Left lobe of liver (tissue), 2 donors: ENCODE measurements around the gene MAML3. TPM values are rescaled to one million over a fixed set of nuclear protein-coding genes. Genes with fewer than 3 reads are reported as not detected.

Source experiments
- ATAC-seq: fragments of 200-7000 bp; cut with Tn5 transposase; one replicate; pipeline ENCODE4 v1.9.1; 2020; ENCODE audit warnings: mild to moderate bottlenecking, moderate library complexity
- DNase-seq: peaks from one replicate; pipeline ENCODE4 v3.0.0-alpha.2; 2020; ENCODE audit warnings: low spot score
- total RNA-seq: library from RNA; stranded (reverse); gene quantifications from one replicate; pipeline ENCODE4 v1.2.1, GENCODE V29; 2021
- donor health status: DM: no; HTN: no; CAD: no; lungs with moderate emphysema.
- donor health status: DM: no; HTN: yes; CAD: no.

Gene MAML3
- total RNA-seq, 1 donor from 2014 or later: 8.4 TPM

- no peak for ATAC-seq
These were observed 328.4 kb downstream of the MAML3 start for GRCh38 chr4:139825523-139826014.

GRCh38 chr4:139824882-139825522, 329.0 kb downstream of the MAML3 start:
- DNase-seq (no peak), ATAC-seq (peak; percentile 27)

More at GRCh38 chr4:139825523-139826014, 328.4 kb downstream of the MAML3 start:
- no peak for DNase-seq

- DNase-seq (no peak), ATAC-seq (peak; percentile 67)
These were observed 330.2 kb downstream of the MAML3 start for GRCh38 chr4:139823746-139824145.

- DNase-seq (no peak), ATAC-seq (no peak)
These were observed 330.6 kb downstream of the MAML3 start for GRCh38 chr4:139823345-139823744.

GRCh38 chr4:139822391-139822790, 331.6 kb downstream of the MAML3 start:
- DNase-seq (no peak), ATAC-seq (no peak)

GRCh38 chr4:139819082-139819481, 334.9 kb downstream of the MAML3 start:
- DNase-seq (no peak), ATAC-seq (no peak)

GRCh38 chr4:139817657-139818452, 336.1 kb downstream of the MAML3 start:
- DNase-seq (no peak), ATAC-seq (no peak)

GRCh38 chr4:139816856-139817255, 337.1 kb downstream of the MAML3 start:
- no peak for DNase-seq
- no peak for ATAC-seq

GRCh38 chr4:139815778-139816601, 338.0 kb downstream of the MAML3 start:
- no peak for DNase-seq
- ATAC-seq: no peak

- peak; percentile 78 for DNase-seq
- peak; percentile 89 for ATAC-seq
These were observed 339.5 kb downstream of the MAML3 start for GRCh38 chr4:139814323-139815015.

- ATAC-seq: no peak
- DNase-seq: no peak
These were observed 340.1 kb downstream of the MAML3 start for GRCh38 chr4:139813881-139814280.

- no peak for ATAC-seq
These were observed 343.3 kb downstream of the MAML3 start for GRCh38 chr4:139810710-139811109.

GRCh38 chr4:139809757-139810140, 344.2 kb downstream of the MAML3 start:
- no peak for ATAC-seq
- DNase-seq: no peak

More at GRCh38 chr4:139810710-139811109, 343.3 kb downstream of the MAML3 start:
- DNase-seq: no peak

GRCh38 chr4:139808808-139809756, 344.9 kb downstream of the MAML3 start:
- DNase-seq (no peak), ATAC-seq (peak; percentile 25)

- ATAC-seq: no peak
- DNase-seq: no peak
These were observed 345.6 kb downstream of the MAML3 start for GRCh38 chr4:139808381-139808807.

- DNase-seq: no peak
- ATAC-seq: peak; percentile 76
These were observed 346.5 kb downstream of the MAML3 start for GRCh38 chr4:139807483-139807882.

- ATAC-seq: peak; percentile 70
These were observed 347.1 kb downstream of the MAML3 start for GRCh38 chr4:139806929-139807328.

GRCh38 chr4:139802931-139803330, 351.1 kb downstream of the MAML3 start:
- DNase-seq (no peak), ATAC-seq (no peak)

More at GRCh38 chr4:139806929-139807328, 347.1 kb downstream of the MAML3 start:
- no peak for DNase-seq

- no peak for DNase-seq
- ATAC-seq: no peak
These were observed 351.5 kb downstream of the MAML3 start for GRCh38 chr4:139802488-139802887.
